GM21737 (cell line): ENCODE data around the gene FMN2.

Experiments used
- ATAC-seq: cut with Tn5 transposase; IDR thresholded peaks from one replicate; pipeline ENCODE4 v1.9.1; 2021; ENCODE audit warnings: mild to moderate bottlenecking, moderate library complexity; ENCODE audit not compliant: unreplicated experiment

Gene FMN2

DNA sequence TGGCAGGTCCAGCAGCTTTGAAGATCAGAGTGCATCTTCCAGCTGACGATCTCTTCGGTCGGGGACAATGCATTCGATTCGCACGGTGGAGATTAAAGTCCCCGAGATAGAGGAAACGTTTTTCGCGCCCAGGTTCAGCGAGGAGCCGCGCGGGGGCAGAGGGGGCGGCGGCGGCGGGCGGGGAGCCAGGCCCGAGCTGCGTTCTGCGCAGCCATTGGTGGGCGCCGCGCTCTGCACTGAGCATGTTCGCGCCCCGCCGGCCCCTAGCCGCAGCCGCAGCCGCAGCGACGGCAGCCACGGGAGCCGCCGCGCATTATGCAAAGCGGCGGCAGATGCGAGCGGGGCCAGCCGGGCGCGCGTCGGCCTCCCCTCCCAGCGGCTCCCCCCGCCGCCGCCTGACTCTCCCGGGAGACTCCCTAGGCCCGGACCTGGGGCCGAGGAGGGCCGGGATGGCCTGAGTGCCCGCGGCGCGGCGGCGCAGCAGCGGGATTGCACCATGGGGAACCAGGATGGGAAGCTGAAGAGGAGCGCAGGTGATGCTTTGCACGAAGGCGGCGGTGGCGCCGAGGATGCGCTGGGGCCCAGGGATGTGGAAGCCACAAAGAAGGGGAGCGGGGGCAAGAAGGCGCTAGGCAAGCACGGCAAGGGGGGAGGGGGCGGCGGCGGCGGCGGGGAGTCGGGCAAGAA is at the start of gene FMN2:
Gene FMN2, plus strand, starts transcription at position 270 of the 687 bp plus-strand sequence. Its CDS starts 227 bp downstream, at position 497.
- no peak for ATAC-seq

DNA sequence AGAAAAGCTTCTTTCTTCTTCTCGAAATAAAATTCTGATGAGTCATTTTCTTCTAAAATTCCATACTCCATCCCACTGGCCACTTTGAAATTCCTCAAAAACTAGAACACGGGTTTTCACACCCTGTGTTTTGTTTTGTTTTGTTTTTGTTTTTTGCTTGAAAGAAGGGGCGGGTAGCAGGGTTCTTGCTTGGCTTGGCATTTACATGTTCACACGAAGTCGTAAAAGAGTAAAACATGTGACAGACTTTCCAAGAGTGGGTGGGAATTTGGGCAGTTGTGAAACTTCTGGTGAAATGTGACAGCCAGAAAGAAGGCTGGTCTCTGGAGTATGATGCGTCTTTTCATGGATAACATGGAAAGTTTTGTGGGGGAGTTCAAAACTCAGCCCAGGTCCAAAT is 47.1 kb upstream of the FMN2 start:
- no peak for ATAC-seq

DNA sequence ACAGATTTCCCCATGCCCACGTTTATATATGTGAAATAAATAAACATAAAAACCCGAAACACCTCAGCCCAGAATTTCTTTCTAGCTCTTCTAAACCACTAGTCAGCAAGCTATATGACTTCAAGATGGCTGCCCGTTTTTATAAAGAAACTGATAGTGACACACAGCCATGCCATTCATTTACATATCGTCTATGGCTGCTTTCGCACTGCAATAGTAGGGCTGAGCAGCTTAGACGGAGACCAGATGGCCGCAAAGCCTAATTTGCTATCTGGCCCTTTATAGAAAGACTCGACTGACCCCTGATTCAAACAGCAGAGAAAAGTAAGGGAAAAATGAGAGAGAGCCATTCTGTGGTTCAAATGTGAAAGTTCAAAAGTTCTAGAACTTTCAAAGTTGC is 45.7 kb upstream of the FMN2 start:
- no peak for ATAC-seq

DNA sequence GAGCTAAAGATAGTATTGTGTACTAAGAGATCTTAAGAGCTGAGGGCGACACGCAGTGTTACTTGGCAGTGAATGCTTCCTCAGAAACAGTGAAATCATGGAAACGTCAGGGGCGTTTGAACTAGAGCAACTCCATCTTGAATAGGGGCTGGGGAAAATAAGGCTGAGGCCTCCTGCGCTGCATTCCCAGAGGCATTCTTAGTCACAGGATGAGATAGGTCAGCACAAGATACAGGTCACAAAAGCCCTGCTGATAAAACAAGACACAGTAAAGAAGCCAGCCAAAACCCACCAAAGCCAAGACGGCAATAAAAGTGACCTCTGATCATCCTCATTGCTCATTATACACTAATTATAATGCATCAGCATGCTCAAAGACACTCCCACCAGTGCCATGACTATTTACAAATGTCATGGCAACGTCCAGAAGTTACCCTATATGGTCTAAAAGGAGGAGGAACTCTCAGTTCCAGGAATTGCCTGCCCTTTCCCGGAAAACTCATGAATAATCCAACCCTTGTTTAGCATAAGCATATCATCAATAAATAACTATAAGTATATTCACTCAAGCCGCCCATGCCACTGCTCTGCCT is 37.5 kb upstream of the FMN2 start:
- ATAC-seq: no peak

DNA sequence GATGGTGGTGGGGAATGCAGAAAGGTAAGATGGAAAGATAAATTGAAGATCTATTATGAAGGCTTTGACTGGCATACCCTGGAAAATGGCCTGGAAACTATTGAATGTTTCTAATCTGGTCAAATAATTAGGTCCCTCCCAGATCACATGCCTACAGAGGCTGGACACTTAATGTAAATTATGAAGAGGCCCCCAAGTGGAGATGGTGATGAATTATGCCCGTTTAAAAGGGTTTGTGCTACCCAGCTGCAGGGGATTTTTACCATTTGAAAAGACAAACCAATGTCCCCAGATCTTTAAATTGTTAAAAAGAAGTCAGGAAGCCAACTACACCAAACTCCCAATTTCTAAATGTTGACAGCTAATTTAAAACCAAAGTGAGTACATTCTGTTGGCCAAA is 35.7 kb upstream of the FMN2 start:
- no peak for ATAC-seq

DNA sequence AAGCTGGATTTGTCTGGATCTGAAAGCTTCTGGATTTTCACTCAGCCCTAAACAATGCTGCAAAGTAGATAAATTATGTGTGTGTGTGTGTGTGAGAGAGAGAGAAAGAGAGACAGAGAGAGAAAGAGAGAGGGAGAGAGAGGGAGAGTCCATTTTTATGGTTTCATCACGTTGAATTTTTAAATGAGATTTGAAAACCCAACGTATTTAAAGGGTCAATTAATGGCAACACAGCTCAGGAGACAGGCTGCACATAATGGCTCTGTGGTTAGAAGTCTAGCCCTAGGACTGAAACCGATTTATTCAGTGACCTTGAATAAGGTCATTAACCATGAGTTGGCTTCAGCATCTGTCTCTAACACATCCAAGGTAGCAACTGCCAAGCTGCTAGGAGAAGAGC is 35.3 kb upstream of the FMN2 start:
- no peak for ATAC-seq

DNA sequence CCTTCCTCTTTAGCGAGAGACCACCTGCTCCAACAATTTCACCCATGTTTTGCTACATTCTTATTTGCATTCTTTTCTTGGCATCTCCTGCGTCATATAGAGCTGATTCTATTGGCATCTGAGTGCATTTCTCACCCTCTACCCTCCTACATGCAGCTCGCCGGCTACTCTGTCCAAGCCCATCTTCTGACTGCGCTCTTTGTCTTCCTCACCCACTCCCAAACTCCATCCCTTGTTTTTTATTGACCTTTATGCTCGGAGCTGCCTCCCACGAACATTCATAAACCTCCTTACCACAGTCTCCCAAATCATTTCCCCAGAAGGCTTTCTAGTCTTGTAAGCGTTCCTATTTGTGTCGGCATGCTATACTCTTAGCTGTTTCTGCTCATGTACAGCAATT is 33.6 kb upstream of the FMN2 start:
- no peak for ATAC-seq

DNA sequence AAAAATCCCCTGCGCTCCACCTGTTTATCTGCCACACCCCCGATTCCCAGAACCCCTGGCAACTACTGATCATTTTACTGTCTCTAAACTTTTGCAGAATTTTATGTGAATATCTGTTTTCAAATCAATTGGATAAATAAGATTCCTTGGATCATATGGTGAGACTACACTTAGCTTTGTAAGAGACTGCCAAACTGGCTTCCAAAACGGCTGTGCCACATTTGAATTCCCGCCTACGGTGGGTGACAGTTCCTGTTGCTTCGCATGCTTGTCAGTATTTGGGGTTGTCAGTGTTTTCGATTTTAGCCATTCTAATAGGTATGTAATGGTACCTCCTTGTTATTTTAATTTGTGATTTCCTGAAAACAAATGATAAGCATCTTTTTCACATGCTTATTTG is 22.7 kb upstream of the FMN2 start:
- no peak for ATAC-seq

DNA sequence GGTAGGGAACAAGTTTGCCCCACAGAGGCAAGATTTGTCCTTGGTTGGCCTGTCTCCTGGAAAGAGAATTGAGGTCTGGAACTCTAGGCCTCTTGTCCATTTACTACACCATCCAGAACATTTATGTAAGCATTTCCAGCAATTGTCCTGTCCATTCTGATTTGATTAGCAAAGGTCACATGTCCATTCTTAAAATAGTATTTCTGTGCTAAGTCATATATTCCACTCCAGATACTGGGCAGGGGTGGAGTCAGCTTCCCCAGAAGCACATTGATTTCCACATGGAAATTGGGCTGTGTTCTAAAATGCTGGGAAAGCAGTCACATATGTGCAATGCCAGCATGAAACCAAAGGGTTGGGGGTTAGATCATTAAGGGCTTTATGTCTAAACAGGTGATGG is 21.5 kb upstream of the FMN2 start:
- no peak for ATAC-seq

DNA sequence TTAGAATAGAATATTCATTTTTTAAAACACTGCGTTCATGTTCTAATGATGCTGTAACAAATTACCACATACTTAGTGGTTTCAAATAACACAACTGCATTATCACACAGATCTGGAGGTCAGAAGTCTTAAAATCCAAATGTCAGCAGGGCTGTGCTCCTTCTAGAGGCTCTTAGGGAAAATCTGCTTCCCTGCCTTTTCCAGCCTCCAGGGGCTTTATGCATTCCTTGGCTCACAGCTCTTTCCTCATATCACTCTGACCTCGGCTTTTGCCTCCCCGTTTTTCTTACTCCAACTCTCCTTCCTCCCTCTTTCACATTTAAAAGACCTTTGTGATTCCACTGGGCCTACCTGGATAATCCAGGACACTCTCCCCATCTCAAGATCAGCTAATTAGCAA is 18.6 kb upstream of the FMN2 start:
- ATAC-seq: no peak

DNA sequence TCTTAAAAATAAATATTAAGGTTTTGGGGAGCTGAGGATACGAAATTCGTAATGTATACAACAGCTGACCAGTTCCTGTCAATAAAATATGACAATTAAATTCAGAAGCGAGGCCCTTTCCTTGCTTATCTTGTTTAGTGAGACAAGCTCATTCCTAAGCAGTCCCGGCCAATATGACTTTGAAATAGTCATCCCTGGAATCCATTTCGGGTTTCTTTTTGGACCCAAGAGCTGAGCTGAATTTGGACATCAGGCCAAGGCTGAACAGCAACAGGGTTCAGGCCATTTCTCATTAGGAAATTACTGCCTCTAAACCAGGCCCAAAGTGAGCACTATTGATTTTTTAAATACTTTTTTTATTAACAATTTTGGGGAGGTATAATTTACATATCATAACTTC is 17.3 kb upstream of the FMN2 start:
- ATAC-seq: no peak

DNA sequence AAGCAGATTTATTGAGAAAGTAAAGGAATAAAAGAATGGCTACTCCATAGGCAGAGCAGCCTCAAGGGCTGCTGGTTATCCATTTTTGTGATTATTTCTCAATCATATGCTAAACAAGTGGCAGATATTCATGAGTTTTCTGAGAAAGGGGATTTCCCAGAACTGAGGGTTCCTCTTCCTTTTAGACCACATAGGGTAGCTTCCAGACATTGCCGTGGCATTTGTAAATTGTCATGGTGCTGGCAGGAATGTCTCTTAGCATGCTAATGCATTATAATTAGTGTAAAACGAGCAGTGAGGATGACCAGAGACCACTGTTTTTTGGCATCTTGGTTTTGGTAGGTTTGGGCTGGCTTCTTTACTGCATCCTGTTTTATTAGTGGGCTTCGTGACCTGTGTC is 16.8 kb upstream of the FMN2 start:
- ATAC-seq: no peak

DNA sequence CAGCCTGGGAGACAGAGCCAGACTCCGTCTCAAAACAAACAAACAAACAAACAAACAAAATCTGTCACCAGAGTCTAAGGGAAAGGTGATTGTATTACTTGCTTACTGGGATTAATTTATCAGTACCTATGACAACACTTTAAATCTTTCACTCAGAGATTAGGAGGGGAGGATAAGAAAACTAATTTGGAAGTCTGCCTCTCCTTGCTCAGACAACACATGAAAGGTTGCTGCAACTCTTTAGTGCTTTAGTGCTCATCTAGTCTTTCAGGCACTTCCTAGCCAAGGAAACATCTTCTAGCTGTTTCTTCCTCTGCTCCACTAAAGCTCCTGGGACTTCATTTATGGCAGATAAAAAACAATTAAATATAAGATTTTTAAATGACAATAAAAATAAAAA is 7.3 kb upstream of the FMN2 start:
- ATAC-seq: no peak

DNA sequence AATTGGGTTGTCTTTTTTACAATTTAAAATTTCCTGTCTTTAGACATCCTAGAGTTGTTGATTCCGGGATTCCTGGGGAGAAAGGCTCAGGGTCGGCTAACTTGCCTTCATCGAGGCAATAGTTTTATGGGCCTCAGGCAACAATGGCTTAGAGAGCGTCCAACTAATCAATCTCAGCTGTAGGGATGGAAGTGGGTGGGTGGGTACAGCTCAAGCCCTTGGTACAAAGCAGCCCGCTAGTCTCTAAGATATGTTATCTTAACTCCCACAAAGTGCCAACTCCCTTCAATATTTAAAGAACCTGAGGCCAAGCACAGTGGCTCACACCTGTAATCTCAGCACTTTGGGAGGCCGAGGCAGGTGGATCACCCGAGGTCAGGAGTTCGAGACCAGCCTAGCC is 6.9 kb upstream of the FMN2 start:
- ATAC-seq: no peak

DNA sequence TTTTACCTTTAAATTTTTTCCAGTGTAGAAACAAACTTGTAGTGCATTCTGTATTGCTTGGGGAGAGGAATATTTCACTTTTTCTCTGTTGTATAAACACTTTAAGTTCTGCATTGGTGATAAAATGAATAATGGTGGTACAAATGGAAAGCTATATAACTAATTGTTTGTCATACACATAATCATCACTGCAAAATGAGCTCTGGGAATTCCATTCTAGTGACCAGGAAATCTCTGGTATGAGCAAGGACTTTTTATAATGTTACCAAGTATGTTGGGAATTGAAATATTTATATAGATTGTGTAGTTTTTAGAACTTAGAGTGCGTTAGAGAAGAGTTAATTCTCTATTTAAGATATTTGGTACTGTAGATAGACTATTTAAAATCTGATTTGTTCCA is 5.0 kb upstream of the FMN2 start:
- ATAC-seq: no peak

DNA sequence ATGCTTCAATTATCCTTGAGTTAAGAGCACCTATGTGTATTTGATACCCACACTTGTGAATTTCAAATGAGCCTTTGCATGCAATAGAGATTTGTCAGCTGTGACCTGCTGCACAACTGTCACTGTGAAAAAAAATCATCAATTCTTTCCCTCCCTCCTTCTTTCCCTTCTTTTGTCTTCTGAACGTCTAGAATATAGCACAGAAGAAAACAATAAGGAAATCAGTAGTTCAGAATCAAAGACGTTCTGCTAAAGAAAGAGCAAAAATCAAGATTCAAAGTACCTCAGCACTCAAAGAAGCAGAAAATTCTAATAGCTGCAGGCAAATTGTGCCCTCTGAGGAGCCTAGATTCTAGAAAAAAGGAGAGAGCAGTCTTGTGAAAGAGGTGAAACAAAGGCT is 1.7 kb upstream of the FMN2 start:
- no peak for ATAC-seq

DNA sequence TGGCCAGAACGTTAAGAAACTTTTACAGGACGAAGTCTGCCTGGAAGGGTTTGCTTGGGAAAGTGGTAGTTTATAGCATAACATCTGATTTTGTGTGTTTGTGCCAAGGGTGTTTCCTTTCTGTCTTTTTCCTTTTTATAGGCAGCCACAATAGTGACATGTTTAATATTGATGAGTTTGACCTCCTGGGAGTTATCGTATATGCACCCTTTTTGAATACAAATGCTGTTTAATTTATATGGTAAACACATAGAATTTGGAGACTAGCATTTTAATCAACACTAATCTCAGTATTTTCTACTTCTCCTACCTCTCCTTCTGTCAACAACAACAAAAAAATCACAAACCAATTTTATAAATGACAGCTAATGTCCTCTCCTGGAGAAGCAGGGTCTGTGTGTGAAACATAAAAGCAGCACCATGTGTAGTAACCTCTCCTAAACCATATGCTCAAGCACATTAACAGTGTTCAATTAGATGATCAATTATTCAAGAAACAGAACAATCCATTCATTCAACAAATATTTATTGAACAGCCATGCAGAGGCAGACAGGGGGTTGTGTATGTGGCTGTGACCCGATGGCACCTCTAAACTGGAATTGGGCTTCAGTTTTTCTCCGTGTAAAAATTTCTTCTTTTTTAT is 604 bp upstream of the FMN2 start:
- ATAC-seq: no peak

DNA sequence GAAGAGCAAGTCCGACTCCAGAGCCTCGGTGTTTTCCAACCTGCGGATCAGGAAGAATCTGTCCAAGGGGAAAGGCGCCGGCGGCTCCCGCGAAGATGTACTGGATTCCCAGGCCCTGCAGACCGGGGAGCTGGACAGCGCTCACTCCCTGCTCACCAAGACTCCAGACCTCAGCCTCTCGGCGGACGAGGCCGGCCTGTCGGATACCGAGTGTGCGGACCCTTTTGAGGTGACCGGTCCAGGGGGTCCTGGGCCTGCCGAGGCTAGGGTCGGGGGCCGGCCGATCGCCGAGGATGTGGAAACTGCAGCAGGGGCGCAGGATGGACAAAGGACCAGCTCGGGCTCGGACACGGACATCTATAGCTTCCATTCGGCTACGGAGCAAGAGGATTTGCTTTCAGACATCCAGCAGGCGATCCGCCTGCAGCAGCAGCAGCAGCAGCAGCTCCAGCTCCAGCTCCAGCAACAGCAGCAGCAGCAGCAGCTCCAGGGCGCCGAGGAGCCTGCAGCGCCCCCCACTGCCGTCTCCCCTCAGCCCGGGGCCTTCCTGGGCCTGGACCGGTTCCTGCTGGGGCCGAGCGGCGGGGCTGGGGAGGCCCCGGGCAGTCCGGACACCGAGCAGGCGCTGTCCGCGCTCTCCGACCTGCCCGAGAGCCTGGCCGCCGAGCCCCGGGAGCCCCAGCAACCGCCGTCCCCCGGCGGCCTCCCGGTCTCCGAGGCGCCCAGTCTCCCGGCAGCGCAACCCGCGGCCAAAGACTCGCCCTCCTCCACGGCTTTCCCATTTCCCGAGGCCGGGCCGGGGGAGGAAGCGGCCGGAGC is 827 bp downstream of the FMN2 start:
- ATAC-seq: no peak

DNA sequence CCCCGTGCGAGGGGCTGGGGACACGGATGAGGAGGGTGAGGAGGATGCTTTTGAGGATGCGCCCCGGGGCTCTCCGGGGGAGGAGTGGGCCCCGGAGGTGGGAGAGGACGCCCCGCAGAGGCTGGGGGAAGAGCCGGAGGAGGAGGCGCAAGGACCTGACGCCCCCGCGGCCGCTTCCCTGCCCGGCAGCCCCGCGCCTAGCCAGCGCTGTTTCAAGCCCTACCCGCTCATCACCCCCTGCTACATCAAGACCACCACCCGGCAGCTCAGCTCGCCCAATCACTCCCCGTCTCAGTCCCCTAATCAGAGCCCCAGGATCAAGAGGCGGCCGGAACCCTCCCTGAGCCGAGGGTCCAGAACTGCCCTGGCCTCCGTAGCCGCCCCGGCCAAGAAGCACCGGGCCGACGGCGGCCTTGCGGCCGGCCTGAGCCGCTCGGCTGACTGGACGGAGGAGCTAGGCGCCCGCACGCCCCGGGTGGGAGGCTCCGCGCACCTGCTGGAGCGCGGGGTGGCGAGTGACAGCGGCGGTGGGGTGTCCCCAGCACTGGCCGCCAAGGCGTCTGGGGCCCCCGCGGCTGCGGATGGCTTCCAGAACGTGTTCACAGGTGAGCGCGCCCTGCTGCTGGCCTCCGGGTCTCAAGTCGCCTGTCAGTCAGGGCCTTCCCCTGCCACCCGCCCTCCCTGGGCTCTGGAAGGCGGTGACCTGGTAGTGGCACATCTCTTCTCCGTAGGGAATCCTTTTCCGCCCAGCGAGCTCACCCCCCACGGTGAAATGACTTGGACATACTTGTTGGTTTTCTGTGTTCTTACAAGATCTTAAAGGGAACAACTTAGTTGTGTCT is 1.7 kb downstream of the FMN2 start:
- no peak for ATAC-seq

DNA sequence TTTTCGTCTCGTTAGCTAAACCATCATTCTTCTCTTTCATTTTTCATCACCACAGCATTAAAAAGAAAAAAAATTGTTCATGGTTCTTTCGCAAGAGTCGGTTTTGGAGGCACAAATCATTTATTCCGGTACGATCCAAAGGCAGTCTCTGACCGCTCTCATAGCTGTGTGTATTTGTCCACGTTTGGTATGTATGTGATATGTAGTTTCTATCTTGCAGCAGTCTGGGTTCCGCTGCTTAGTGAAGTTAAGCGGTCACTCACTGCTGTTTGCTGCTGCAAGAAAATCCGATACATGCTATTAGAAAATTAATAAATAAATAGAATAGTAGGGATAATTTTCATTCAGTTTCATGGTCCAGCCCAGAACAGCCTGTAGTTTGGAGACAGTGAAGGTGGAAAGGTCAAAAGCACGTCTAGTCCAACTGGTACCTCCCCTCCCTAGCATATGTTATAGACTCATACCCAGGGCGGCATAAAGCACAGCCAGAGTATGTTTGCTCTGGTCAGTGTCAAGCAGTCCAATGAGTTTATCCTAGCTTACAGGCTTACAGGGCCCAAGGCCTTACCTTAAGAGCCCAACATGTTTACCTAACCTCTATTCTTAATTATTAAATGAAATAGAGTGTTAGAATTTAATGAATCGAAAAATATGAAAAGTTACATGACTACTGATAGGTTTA is 2.5 kb downstream of the FMN2 start:
- ATAC-seq: no peak
